Ishikawa (cell line): ENCODE data around the gene ACSF3.

Experiments
- CEBPB ChIP-seq: IDR thresholded peaks from 2 replicates; pipeline ENCODE4 v1.6.1; 2012
- CREB1 ChIP-seq: IDR thresholded peaks from 2 replicates; pipeline ENCODE4 v1.6.1; 2012; ENCODE audit warnings: low read depth
- EGR1 ChIP-seq: IDR thresholded peaks from 2 replicates; pipeline ENCODE4 v1.6.1; 2012
- EP300 ChIP-seq: IDR thresholded peaks from 2 replicates; pipeline ENCODE4 v1.6.1; 2012; ENCODE audit warnings: borderline replicate concordance
- FOXM1 ChIP-seq: IDR thresholded peaks from 2 replicates; pipeline ENCODE4 v1.6.1; 2012; ENCODE audit warnings: low read depth, borderline replicate concordance
- MAX ChIP-seq: IDR thresholded peaks from 2 replicates; pipeline ENCODE4 v1.6.1; 2012
- NFIC ChIP-seq: IDR thresholded peaks from 2 replicates; pipeline ENCODE4 v1.6.1; 2012
- RAD21 ChIP-seq: IDR thresholded peaks from 2 replicates; pipeline ENCODE4 v1.6.1; 2012; ENCODE audit warnings: low read depth
- REST ChIP-seq: IDR thresholded peaks from 2 replicates; pipeline ENCODE4 v1.6.1; 2012; ENCODE audit warnings: low read depth, mild to moderate bottlenecking
- TAF1 ChIP-seq: IDR thresholded peaks from 2 replicates; pipeline ENCODE4 v1.6.1; 2012; ENCODE audit warnings: low read depth, mild to moderate bottlenecking
- TCF12 ChIP-seq: IDR thresholded peaks from 2 replicates; pipeline ENCODE4 v1.6.1; 2012; ENCODE audit warnings: low read depth
- TEAD4 ChIP-seq: IDR thresholded peaks from 2 replicates; pipeline ENCODE4 v1.6.1; 2012
- USF1 ChIP-seq: IDR thresholded peaks from 2 replicates; pipeline ENCODE4 v1.6.1; 2012
- YY1 ChIP-seq: IDR thresholded peaks from 2 replicates; pipeline ENCODE4 v1.6.1; 2012; ENCODE audit warnings: low read depth
- ZBTB7A ChIP-seq: IDR thresholded peaks from 2 replicates; pipeline ENCODE4 v1.6.1; 2012; ENCODE audit warnings: low read depth

ACSF3 gene

GRCh38 chr16:89140401-89140800, 46.7 kb downstream of the ACSF3 start:
- no peak for TF ChIP-seq CEBPB
- no peak for TF ChIP-seq USF1
- no peak for TF ChIP-seq EGR1
- TF ChIP-seq EP300: no peak
- no peak for TF ChIP-seq CREB1
- no peak for TF ChIP-seq NFIC
- no peak for TF ChIP-seq ZBTB7A

- no peak for TF ChIP-seq REST
- TF ChIP-seq ZBTB7A: no peak
- TF ChIP-seq TEAD4: no peak
- TF ChIP-seq CREB1: no peak
- TF ChIP-seq FOXM1: no peak
- TF ChIP-seq USF1: no peak
- TF ChIP-seq MAX: no peak
- TF ChIP-seq YY1: no peak
- TF ChIP-seq NFIC: no peak
Measured at GRCh38 chr16:89140981-89141883, 47.6 kb downstream of the ACSF3 start.

DNA sequence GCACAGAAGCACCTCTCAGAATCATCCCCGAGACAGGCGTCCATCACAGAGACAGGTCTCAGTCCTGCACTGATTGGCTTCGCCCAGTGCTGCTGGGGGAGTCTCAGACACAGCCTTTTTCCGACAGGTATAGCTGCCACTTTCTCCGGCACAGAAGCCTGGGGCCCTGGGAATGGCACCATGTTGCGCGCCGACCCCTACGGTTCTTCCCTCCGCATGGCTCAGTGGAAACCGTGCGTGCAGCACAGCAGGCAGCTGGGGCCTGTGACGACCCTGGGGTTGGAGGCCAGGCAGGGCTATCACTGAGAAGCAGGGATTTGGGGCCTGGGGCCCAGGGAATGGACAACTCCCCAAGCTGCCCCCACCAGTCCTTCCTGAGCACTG, 48.2 kb downstream of the ACSF3 start:
- TF ChIP-seq FOXM1 (no peak), EP300 (no peak), TAF1 (no peak), MAX (no peak), TCF12 (no peak), TEAD4 (no peak), CREB1 (no peak), RAD21 (no peak), REST (no peak), CEBPB (no peak), USF1 (no peak), EGR1 (no peak), NFIC (no peak), ZBTB7A (no peak), YY1 (no peak)

DNA sequence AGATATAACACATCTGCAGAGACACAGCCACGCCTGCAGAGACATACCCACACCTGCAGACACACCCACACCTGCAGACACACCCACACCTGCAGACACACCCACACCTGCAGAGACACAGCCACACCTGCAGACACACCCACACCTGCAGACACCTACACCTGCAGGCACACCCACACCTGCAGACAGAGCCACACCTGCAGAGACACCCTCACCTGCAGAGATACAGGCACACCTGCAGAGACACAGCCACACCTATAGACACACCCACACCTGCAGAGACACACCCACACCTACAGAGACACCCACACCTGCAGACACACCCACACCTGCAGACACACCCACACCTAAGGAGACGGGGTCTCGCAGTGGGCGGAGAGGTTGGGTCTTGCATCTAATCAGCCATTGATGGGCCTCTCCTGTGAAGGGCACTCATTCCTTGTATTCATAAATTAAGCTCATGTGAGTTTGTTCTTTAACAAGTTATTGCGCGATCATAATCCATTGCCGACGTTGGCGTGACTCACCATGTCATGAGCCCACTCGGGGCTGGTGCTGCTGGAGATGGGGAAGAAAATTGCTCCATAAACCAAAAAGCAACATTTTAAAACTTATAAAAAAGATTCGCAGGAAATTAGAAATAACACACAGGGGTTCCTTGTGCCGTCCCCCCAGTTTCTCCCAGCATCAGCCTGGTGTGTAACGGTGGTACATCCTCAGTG, 49.0 kb downstream of the ACSF3 start:
- TF ChIP-seq ZBTB7A (no peak), RAD21 (no peak), MAX (no peak; the same call in 1 of the 2 replicates), YY1 (no peak), CREB1 (no peak), TCF12 (peak; percentile 86), CEBPB (no peak), TEAD4 (no peak), EGR1 (peak; percentile 34; the same call in 1 of the 2 replicates), REST (no peak)
